GM18511 (cell line): ENCODE measurements around the gene SIRPA.
"Not testable (repeated sequence)": the region's sequence is repeated elsewhere in the genome, so short reads cannot be mapped to it uniquely, and the experiment has no call there.

Experiments used
- ATAC-seq: cut with Tn5 transposase; IDR thresholded peaks from one replicate; pipeline ENCODE4 v1.9.1; 2021; ENCODE audit warnings: mild to moderate bottlenecking, moderate library complexity; ENCODE audit not compliant: unreplicated experiment

The SIRPA gene

GRCh38 chr20:1904135-1904534, 8.9 kb downstream of the SIRPA start:
- no peak for ATAC-seq

DNA sequence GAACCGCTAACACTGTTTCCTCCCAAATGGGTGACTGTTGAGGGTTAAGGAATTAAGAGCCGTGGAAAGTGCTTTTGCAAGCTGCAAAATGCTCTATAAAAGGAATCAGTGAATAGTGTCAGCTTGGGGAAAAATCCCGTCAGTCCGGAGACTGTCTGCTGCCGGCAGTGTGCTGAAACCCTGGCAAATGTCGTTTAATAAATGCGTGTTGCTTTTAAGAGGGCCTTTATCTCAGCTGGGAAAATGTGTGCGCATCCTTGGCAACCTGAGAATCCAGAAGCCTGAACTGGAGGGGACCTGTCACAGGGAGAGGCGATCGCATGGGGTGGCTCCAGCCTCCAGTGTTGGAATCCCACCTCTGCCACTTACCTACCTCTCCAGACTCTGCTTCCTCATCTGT, 9.8 kb downstream of the SIRPA start:
- ATAC-seq = no peak

- ATAC-seq = no peak
These were observed 10.5 kb downstream of the SIRPA start for GRCh38 chr20:1905693-1906092.

- ATAC-seq = no peak
These were observed 11.3 kb downstream of the SIRPA start for GRCh38 chr20:1906361-1907051.

GRCh38 chr20:1907586-1907985, 12.4 kb downstream of the SIRPA start:
- no peak for ATAC-seq

DNA sequence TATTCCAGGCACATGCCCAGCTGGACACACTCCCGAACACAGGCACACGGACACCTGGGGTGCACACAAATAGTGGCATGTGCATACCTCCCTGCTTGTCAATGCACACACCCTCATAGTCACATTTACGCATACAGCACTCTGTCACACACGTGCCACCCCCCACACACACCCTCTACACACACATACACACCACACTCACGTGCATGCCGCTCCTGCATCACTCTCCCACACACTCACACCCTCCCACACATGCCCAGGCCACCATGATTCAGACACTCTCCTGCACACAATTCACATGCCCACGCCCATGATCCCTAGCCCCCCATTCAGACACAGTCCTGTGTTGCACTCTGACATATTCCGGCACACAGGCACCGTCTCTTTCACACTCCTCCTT, 13.0 kb downstream of the SIRPA start:
- ATAC-seq = no peak

DNA sequence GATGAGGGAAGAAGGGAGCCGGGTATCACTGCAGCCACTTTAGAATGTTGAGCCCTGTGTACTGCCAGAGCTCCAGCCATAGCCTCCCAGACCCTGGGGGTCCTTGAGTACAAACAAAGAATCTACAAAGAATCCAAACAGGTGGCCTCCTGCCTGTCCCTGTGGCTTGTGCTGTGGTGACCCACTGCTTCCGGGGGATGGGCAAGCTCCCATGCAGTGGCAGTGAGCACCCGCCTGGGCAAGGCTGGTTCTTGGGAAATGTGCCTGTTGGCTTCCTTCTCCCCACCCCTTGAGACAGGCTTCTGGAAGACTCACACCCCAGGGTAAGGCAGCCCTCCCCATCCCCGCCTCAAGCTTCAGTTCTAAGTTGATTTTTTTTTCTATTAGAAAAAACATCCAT, 13.9 kb downstream of the SIRPA start:
- no peak for ATAC-seq

DNA sequence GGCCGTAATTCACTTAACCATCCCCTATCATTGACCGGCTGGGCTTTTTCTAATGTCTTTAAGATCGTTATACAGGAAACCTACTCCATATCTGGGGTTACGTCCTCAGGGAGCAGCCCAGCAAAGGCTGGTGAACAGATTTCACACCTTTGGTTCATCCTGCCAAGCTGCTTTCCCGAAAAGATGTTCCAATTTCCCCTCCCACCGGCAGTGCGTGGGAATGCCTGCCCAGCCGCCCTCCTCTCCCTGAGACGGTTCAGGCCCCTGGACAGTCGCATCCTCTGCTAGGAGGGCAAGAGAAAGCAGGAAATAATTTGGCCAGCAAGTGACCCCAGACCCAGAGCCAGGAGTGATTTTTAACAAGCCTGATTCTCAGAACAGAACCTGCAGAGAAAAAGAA, 16.3 kb downstream of the SIRPA start:
- no peak for ATAC-seq

DNA sequence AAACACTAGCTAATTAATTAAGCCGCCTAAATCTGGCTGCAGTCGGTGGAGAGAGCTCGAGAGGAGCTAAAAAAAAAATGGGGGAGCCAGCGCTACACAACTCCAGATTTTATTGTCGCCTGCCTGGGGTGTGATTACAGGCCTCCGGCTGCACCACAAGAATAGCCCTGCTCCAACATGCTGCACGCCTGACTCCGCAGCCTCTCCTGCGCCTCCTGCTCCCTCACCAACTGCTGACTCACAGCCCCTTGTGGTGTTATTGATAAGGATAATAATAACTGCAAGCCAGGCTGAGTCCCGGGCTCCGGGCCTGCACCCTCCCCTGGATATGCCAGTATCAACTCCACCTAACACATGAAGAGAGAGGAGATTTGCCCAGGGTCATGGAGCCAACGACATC, 16.8 kb downstream of the SIRPA start:
- no peak for ATAC-seq

DNA sequence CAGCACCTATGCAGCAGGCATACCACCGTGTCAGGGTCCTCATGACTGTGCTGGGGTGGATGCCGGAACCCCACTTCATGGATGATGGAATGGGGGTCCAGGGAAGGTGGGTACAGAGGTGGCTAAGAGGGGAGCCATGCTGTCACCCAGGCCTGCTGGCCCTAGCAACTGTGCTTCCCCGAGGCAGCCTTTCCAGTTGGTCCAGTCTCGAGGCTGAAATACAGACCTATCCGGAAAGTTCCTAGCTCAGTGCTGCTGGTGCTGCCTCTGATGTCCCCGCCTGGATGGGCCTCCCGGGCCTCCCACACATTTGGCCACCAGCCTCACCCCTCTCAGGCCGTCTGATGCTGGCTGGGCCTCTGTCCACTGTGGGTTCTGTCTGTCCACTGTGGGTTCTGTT, 17.4 kb downstream of the SIRPA start:
- ATAC-seq = no peak

GRCh38 chr20:1915233-1915632, 20.0 kb downstream of the SIRPA start:
- ATAC-seq = not testable (repeated sequence)

DNA sequence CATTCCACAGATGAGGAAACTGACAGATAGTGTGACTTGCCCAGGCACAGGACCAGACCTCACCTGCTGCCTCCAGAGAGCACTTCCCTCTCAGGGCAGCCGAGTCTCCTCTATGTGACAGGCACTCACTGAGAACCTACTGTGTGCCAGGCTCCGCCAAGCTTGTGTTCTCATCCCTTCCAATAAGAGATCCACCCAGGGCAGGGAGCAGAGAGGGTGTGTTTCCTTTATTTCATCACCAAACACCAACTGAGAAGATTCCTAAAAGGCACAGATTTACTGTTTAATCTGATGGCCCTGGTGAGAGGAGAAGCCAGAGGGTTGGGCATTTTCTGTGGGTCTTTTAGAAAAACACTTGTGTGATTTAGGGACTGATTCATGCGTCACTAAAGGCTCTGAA, 20.5 kb downstream of the SIRPA start:
- no peak for ATAC-seq

- no peak for ATAC-seq
These were observed 22.6 kb downstream of the SIRPA start for GRCh38 chr20:1917786-1918185.

DNA sequence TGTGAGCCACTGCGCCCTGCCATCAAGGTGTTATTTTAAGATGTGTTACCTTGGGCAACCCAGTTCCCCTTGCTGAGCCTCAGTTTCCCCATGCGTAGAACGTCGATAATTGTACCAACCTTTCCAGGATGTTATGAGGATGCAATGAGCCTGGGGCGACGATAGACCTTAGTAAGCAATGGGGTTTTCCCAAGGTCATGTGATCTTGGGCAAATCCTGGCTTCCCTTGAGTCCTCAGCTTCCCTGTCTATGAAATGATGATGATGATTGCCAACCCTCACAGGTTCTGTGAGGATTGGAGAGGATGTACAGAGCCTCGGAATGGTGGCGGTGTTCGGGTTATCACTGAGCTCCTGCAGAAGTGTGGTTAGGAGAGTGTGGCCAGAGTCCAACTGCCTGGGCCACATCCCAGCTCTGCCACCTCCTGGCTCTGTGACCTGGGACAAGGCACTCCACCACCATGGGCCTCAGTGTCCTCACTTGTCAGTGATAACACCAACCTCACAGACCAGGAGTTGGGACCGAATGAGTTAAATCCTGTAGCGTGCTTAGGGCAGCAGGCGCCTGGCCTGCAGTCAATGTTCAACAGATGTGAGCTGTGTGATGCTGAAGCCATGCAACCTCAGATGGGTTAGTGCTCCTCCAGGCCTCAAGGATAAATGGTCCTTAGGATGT, 23.4 kb downstream of the SIRPA start:
- no peak for ATAC-seq

- ATAC-seq = peak; percentile 73
These were observed 25.0 kb downstream of the SIRPA start for GRCh38 chr20:1920252-1920651.

DNA sequence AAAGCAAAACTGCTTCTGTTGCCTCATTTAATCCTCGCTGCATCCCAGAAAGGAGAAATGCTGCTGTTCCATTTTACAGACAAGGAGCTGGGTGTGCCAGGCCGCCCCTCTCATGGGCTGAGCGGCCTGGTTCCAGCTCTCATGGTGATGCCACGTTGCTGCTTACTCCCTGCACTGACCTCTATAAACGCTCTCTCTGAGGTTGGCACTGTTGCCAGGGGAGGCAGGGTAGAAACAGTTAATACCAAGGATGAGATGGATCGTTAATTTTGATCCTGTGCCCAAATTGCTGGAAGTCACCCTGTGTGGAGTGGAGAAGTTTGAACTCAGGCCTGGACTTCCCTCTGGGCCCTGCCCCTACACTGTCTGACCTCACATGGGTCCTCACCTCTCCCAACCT, 25.6 kb downstream of the SIRPA start:
- ATAC-seq = no peak

GRCh38 chr20:1921985-1922384, 26.8 kb downstream of the SIRPA start:
- not testable (repeated sequence) for ATAC-seq

DNA sequence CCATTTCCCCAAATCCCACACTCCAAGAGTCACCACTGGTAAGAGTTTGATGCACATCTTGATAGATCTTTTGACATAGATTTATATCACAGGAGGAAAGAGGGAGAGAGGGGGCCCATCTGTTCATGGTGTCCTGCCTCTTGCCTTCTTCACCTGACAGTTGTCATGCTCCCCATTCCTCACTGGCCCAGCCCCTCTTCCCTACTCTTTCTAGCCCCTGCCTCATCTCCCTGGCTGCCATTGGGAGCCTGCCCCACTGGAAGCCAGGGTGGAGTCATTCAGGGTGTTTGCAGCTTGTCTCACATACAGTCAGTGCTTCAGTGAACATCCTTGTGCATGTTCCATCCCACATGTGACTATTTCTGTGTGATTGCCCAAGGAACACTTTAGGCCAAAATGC, 27.6 kb downstream of the SIRPA start:
- ATAC-seq = no peak

DNA sequence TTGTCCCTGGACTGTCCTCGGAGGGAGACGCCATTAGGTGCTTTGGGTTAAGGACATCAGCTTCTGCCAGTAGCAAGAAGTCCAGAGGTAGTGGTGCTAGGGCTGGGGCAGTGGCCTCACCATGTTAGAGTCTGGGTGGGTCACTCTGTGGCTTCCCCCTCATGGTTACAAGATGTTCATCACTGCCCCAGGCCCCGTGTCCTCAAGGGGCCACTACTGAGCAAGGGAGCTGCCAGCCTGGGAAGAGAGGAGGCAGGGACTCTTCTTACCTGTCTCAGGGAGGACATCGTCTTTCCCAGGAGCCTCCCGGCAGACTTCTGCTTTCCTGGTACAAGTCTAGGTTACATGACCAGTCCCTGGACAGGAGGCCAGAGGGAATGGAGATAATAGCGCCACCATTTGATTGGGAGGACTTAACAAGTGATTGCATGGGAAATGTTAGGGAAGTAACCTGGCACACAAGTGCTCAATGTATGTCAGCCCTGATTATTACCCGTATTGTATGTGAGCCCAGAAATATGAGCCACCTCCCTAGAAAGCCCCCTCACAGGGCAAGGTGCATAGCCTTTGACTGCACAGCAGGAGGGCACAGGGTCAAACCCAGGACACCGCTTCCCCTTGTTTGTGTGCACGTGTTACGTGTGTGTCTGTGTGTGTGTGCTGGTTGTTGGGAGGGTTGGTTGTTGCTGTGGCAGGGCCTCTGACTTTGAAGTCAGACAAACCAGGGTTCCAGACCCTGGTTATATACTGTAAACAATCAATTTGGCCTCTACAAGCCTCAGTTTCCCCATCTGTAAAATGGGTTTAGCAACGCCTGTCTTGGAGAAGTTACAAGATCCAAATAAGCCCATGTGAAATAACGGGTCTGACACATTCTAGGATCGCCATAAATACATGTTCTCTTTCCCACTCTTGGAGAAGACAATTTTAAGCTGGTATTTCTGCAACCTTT, 30.0 kb downstream of the SIRPA start:
- ATAC-seq = no peak

- no peak for ATAC-seq
These were observed 31.0 kb downstream of the SIRPA start for GRCh38 chr20:1926237-1926636.

DNA sequence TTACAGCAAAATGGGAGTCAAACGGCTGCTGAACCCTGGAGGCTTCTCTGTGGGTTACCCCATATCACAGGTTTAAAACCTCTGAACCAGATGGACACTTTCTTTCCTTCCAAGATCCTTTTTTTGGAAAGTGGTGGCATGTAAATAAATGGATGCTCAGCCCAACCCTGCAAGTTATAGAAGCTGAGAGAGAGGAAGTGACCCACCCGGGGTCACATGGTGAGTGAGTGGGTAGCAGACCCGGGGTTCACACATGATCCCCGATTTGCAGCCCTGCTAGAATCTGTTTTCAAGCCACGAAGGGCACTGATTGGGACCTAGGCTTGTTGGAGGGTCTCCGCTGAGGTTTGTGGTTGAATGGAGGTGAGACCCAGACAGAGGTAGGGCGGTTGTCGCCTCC, 32.0 kb downstream of the SIRPA start:
- ATAC-seq = no peak

- no peak for ATAC-seq
These were observed 32.9 kb downstream of the SIRPA start for GRCh38 chr20:1928154-1928553.
